HG03558 (cell line): Measurements from ENCODE around the gene OR52N5.
A peak's percentile ranks its signal among the peaks of the same experiment; 100 is the strongest.

Experiments
- ATAC-seq: cut with Tn5 transposase; IDR thresholded peaks from one replicate; pipeline ENCODE4 v1.9.1; 2021; ENCODE audit warnings: moderate number of reproducible peaks; ENCODE audit not compliant: unreplicated experiment; ENCODE audit errors: extremely low read depth

Gene OR52N5

DNA sequence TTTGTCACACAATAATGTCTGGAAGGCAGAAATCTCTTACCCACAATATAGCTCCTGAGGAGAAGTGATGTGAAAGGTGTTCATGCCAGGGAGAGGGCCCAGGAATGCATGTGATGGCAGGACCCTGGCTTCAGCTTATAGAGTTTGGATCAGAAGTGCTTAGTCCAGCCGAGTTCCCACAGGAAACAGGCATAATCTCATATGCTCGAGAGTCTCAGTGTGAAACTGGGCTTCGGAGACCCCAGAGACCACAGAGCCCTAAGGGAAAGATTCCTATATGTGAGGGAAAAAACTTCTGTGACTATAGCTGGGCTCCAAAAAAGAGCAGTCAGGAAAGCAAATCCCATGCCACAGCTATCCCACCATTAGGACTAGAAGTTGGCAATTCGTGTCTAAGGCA is at the start of gene OR52N5:
Gene OR52N5 (minus strand): TSS at position 101 of the 400 bp plus-strand sequence. CDS start 4,721 bp downstream, outside the sequence.
- no peak for ATAC-seq

GRCh38 chr11:5831196-5831829 is 48.2 kb upstream of the OR52N5 start:
- no peak for ATAC-seq

- no peak for ATAC-seq
Measured at GRCh38 chr11:5818245-5818886, 35.2 kb upstream of the OR52N5 start.

DNA sequence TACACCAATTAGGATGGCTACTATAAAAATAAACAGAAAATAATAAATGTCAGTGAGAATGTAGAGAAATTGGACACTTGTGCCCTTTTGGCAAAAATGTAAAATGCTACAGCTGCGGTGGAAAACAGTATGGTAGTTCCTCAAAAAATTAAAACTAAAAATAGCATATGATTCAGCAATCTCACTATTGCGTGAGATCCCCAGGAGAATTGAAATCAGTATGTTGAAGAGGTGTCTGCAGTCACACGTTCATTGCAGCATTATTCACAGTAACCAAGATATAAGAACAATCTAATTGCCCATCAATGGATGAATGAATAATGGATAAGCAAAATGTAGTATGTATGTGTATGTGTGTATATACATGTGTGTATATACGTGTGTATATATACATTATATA is 32.4 kb upstream of the OR52N5 start:
- ATAC-seq, result no peak

DNA sequence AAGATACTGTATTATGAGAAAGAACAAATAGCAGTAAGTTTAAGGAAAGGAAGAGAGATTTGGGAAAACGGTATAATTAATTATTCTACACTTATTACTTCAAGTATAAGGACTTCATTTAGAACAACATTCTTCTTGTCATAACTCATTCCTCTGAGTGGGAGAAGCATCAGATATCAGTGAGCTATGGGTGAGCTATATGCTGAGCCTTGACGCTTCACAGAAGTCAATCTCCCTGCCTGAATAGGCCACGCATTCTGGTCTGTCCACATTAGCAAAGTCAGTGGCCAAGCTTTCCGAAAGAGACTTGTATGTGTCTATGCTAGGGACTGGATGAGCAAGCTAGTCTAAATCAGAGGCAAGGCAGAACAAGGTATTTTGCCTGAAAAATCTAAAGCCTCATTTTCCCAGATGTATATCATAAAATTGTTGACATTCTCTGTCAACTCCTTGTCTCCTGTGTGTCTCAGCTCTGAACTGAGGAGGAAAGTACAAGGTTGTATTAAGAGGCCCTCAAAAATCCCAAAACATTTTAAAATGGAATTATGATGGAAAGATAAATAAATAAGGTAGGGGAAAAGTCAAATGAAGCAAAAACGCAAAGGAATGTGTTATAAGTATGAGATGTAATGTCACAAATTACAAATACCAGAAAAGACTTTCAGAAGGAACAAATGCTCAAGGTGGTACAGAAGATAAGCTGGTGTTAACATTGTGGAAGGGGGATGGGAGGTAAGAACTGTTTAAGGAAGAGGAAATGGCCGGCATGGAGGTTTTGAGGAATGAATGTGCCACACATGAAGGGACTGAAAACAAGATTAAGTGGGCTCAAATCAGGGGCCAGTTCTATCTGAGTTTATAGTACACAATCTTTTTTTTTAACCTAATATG is 27.0 kb upstream of the OR52N5 start:
- ATAC-seq, result no peak

DNA sequence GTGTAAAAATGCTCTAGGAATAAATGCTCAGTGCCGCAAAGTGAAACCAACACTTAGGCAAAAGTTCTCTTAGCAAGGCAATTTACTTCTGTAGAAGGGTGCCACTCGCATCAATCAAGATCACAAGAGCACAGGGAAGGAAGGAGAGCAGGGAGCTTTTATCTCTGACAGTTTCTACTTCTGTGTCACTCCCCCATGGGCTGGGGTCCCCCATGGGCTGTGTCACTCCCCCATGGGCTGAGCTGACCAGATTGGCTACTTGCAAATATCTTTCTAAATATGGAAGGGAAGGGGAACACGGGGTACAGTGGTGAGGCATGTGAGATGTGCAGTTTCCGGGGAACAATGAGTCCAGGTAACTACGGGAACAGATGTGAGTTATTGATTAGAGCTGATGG is 26.0 kb upstream of the OR52N5 start:
- ATAC-seq, result no peak

DNA sequence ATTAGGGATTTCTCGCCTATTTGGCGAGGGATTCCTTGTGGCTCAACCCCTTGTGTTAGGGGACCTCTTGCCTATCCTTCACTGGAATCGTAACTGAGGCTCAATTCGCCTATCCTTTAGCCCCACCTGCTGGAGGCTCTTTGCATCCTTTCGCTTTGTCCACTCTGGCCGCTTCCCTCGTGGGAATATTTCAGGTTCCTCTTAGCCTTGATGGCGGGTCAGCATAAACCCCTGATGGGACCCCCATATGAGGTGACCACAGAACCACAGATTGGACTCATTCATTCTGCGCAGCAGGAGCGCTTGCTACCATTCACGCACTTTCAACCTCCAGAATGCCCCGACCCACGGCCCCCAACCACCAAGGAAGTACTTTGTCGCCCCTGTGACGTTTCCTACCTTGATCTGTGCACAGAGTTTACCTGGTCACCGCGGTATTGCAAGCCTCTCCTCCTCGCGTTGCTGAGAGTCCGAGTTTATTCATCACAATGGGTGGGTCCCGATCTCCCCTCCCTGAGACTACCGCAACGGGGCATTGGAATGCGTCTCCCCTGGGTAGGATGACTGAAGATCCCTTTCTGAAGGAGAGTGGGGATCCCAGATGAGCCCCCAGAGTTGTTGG is 25.5 kb upstream of the OR52N5 start, which contains the start of gene OR52N2:
Gene OR52N2 (plus strand): TSS at position 425 of the 622 bp plus-strand sequence. CDS start 11,412 bp downstream, outside the sequence.
- peak; percentile 57 for ATAC-seq

DNA sequence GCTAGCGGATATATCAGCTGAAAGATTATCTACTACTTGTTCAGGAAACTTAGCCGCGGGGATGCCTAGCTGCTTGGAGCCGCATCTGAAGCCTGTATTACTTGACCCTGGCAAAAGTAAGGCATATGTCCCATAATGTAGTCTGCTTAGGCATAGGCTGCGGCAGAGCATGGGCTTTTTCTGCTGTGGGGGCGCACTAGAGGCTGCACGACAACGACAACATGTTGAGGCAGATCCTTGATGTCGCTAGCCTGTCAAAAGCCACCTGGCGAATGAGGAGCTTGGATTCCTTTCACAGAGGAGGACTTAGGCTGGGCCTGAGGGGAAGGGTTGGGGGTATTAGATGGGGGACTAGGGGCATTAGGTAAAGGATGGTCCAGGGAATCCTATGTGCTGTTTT is 24.4 kb upstream of the OR52N5 start:
- ATAC-seq, result no peak

GRCh38 chr11:5803982-5804381 is 20.8 kb upstream of the OR52N5 start:
- ATAC-seq, result no peak

GRCh38 chr11:5796541-5796940 is 13.4 kb upstream of the OR52N5 start:
- no peak for ATAC-seq

DNA sequence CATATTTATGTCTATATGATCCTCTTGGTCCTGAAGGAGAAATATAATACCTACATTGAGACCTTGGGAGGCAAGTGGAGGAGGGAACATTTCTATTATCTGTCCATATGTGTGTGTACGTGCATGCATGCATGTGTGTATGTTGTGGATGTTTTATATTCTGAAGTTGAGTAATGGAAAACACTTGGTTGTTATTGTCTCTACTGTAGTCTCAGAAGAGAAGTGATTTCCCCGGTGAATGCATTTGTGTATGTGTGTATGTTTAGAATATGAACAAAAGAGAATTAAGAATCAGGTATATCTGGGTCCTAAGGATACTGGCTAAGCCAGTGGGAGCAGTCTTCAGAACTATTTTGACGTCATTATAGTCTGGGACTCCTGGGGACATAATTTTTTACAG is 8.0 kb upstream of the OR52N5 start, which contains the start of gene OR52N1:
Gene OR52N1 (minus strand): TSS at position 101 of the 400 bp plus-strand sequence. CDS start 2,449 bp downstream, outside the sequence.
- ATAC-seq, result no peak

DNA sequence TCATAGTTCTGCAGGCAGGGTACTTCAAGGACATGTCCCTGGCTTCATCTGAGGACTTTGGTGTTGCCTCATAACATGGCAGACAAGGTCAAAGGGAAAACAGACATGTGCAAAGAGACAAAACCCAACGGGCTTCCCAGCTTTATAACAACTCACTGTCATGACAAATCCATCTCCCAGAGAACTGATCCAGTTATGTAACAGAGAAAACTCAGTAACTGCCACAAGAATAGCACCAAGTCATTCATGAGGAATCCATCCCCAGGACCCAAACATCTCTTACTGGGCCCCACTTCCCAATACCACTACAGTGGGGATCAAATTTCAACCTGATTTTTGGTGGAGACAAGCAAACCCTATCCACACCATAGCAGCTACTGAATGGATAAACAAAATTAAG is 16.1 kb downstream of the OR52N5 start:
- ATAC-seq, result no peak

DNA sequence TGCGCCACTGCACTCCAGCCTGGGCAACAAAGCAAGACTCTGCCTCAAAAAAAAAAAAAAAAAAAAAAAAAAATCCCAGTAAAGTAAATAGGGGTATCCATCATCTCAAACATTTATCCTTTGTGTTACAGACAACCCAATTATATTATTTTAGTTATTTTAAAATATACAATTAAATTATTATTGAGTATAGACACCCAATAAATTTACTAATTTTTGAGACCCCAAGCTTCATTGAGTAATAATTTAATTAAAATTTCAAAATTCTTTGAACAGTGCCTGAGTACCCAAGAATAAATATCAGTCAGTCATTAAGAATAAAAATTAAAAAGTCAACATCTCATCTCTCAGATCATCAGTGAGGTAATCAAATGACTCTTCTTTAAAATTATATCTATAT is 29.2 kb downstream of the OR52N5 start, which contains the start of gene OR52N4:
Gene OR52N4 (plus strand): TSS at position 301 of the 400 bp plus-strand sequence. CDS start 498 bp downstream, outside the sequence.
- ATAC-seq, result no peak

DNA sequence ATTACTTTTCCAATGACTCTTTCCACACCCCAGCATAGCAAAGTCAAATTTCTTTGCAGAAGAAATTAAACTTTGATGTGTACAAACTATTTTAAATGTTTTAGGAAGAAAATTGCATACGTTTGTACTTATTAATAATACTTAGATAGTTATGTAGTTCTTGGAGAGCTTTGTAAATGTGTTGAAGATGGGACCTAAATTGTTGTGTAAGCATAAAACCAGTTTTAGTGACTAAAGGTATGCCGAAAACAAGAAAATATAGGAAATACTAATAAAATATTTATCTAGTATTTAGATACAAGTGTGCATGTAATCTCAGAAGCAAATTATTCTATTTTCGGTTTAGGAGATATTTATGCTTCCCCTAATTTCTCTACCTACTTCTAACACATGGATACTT is 33.3 kb downstream of the OR52N5 start:
- no peak for ATAC-seq

DNA sequence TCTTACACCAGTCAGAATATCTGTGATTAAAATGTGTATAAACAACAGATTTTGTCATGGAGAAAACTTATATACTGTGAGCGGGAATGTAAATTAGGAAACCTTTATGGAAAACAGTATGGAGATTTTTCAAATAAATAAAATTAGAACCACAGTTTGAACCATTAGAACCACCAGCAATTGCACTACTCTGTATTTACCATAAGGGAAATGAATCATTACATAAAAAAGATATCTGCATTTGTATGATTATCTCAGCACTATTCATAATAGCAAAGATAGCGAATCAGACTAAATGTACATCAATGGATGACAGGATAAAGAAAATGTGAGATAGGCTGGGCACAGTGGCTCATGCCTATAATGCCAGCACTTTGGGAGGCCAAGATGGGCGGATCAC is 36.5 kb downstream of the OR52N5 start:
- no peak for ATAC-seq

- ATAC-seq, result no peak
Measured at GRCh38 chr11:5738431-5738830, 44.7 kb downstream of the OR52N5 start.

DNA sequence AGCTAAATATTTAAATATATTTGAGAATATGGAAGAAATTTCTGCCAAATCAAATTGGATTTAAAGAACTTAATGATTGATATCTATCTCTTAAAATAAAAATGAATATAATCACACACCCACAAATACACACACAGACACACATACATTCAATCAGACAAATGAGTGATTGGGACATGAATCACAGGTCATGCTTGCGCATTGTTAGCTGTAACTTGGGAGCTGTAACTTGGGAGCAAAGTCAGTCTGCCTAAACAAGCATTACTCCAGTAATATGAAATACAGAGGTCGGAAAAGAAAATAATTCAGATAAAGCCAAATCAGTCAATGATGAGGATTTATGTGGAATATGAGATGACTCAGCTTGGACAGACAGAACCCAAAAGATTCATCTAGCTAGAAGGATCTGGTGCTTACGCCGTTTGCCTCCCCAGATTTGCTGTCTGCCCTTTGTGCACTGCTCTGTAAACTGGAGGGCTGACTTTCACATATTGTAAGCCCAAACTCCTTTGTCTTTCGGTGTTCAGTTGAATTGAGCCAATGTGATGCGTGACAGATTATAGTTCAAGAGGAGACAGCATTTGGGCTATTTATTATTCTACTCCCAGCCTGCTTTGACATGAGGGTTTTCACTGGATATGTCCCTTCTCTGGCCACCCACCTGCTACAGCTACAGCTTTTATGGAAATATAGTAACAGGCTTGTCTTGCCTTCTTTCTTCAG is 45.3 kb downstream of the OR52N5 start:
- no peak for ATAC-seq

DNA sequence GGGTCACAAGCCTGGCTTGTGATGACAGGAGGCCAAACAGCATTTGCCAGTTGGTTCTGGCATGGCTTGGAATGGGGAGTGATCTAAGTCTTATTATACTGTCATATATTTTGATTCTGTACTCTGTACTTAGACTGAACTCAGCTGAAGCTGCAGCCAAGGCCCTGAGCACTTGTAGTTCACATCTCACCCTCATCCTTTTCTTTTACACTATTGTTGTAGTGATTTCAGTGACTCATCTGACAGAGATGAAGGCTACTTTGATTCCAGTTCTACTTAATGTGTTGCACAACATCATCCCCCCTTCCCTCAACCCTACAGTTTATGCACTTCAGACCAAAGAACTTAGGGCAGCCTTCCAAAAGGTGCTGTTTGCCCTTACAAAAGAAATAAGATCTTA is 46.1 kb downstream of the OR52N5 start:
- ATAC-seq, result no peak

DNA sequence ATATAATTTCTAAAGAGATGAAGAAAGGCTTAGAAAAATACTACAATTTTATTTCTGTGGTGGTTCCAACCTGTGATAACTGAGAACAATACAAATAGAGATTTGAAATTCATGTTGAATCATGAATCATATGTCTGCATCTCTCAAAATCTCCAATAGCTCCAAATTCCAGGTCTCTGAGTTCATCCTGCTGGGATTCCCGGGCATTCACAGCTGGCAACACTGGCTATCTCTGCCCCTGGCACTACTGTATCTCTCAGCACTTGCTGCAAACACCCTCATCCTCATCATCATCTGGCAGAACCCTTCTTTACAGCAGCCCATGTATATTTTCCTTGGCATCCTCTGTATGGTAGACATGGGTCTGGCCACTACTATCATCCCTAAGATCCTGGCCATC is 46.8 kb downstream of the OR52N5 start, which contains the start of gene OR56B1:
Gene OR56B1 (plus strand): TSS at position 53 of the 400 bp plus-strand sequence. CDS start 69 bp downstream, at position 122.
- no peak for ATAC-seq
